ENCODE data around the gene AREL1.

- TF ChIP-seq POLR2A (IDR thresholded peaks at IDR 0.05), result no peak
- TF ChIP-seq CTCF (IDR thresholded peaks at IDR 0.05), result no peak
Measured at GRCh38 chr14:74663884-74664283, 49.0 kb downstream of the AREL1 start.
